A673 (cell line): ENCODE results near the gene TTC39B.

ENCODE experiments used
- CTCF ChIP-seq: fragments of 300-800, 200-600 bp; sonication (generic); conservative IDR thresholded peaks from 2 replicates; pipeline ENCODE4 v1.5.1; 2017; ENCODE audit warnings: low read depth, mild to moderate bottlenecking, antibody characterized with exemption, low read length, moderate library complexity, mixed read lengths
- EZH2 ChIP-seq: fragments of 200-600 bp; sonication (generic); IDR thresholded peaks from 2 replicates; pipeline ENCODE4 v1.6.1; 2017; ENCODE audit warnings: borderline replicate concordance, low read depth, mild to moderate bottlenecking, mixed read lengths, antibody characterized with exemption, low read length; ENCODE audit not compliant: poor library complexity, severe bottlenecking

GRCh38 chr9:15219546-15219945 lies 87.5 kb downstream of the TTC39B start:
- no peak for TF ChIP-seq CTCF
- TF ChIP-seq EZH2, result no peak
